OCI-LY1 (cell line): ENCODE results near the gene EEFSEC.

ENCODE experiments used
- H2AFZ ChIP-seq: fragments of 200-600 bp; sonication (generic), shearing (Covaris generic); 2 replicates; pipeline ENCODE4 v1.6.0; 2014; ENCODE audit warnings: antibody characterized with exemption, mild to moderate bottlenecking, low read length
- H3F3A ChIP-seq: fragments of 200-600 bp; sonication (generic), shearing (Covaris generic); 2 replicates; pipeline ENCODE4 v1.6.0; 2014; ENCODE audit warnings: mild to moderate bottlenecking, antibody characterized with exemption, low read length, moderate library complexity; ENCODE audit not compliant: insufficient read depth
- H3K27ac ChIP-seq: fragments of 200-600 bp; sonication (generic); 2 replicates; pipeline ENCODE4 v1.5.1; 2014; ENCODE audit warnings: low read length, mixed run types, mild to moderate bottlenecking, low read depth; ENCODE audit not compliant: poor library complexity, severe bottlenecking
- H3K27me3 ChIP-seq: fragments of 200-600 bp; sonication (generic); 2 replicates; pipeline ENCODE4 v1.6.0; 2014; ENCODE audit warnings: antibody characterized with exemption, mild to moderate bottlenecking, low read length, moderate library complexity; ENCODE audit not compliant: insufficient read depth
- H3K36me3 ChIP-seq: fragments of 200-600 bp; sonication (generic); 2 replicates; pipeline ENCODE4 v1.6.1; 2014; ENCODE audit warnings: mild to moderate bottlenecking, antibody characterized with exemption, low read length, moderate library complexity, mixed read lengths; ENCODE audit not compliant: insufficient read depth
- H3K4me1 ChIP-seq: fragments of 200-600 bp; sonication (generic); 2 replicates; pipeline ENCODE4 v1.5.1; 2014; ENCODE audit warnings: mild to moderate bottlenecking, low read length, moderate library complexity; ENCODE audit not compliant: insufficient read depth, severe bottlenecking
- H3K4me2 ChIP-seq: fragments of 200-600 bp; sonication (generic), shearing (Covaris generic); 2 replicates; pipeline ENCODE4 v1.6.1; 2014; ENCODE audit warnings: low read length
- H3K4me3 ChIP-seq: fragments of 200-600 bp; sonication (generic); 2 replicates; pipeline ENCODE4 v1.5.1; 2014; ENCODE audit warnings: low read length, low read depth, mild to moderate bottlenecking, mixed read lengths; ENCODE audit not compliant: poor library complexity, severe bottlenecking
- H3K79me2 ChIP-seq: fragments of 200-600 bp; shearing (Covaris generic); 2 replicates; pipeline ENCODE4 v1.6.1; 2016; ENCODE audit warnings: mixed run types, low read length, mixed read lengths; ENCODE audit not compliant: insufficient read depth
- H3K9ac ChIP-seq: fragments of 200-600 bp; sonication (generic), shearing (Covaris generic); 2 replicates; pipeline ENCODE4 v1.6.1; 2014; ENCODE audit warnings: mild to moderate bottlenecking, low read length, mixed read lengths
- H3K9me2 ChIP-seq: fragments of 200-600 bp; sonication (generic), shearing (Covaris generic); 2 replicates; pipeline ENCODE4 v1.6.1; 2014; ENCODE audit warnings: low read depth, mild to moderate bottlenecking, low read length, mixed read lengths
- H3K9me3 ChIP-seq: fragments of 200-600 bp; shearing (Covaris generic); 2 replicates; pipeline ENCODE4 v1.6.1; 2014; ENCODE audit warnings: low read length, mixed read lengths
- H4K20me1 ChIP-seq: fragments of 200-600 bp; sonication (generic), shearing (Covaris generic); 2 replicates; pipeline ENCODE4 v1.6.0; 2016; ENCODE audit warnings: mild to moderate bottlenecking, low read length; ENCODE audit not compliant: insufficient read depth
- EZH2 ChIP-seq: fragments of 200-600 bp; sonication (generic), shearing (Covaris generic); IDR thresholded peaks from 2 replicates; pipeline ENCODE4 v1.8.0; 2017; ENCODE audit warnings: borderline replicate concordance, mixed run types, mild to moderate bottlenecking, antibody characterized with exemption, low read length, moderate library complexity, mixed read lengths
- TF ChIP-seq, protein P1 (sequence below): fragments of 200-600 bp; sonication (generic), shearing (Covaris generic); IDR thresholded peaks from 2 replicates; pipeline ENCODE4 v1.5.1; 2017; ENCODE audit warnings: mild to moderate bottlenecking, antibody characterized with exemption, low read length, moderate library complexity, mixed read lengths

EEFSEC gene

DNA sequence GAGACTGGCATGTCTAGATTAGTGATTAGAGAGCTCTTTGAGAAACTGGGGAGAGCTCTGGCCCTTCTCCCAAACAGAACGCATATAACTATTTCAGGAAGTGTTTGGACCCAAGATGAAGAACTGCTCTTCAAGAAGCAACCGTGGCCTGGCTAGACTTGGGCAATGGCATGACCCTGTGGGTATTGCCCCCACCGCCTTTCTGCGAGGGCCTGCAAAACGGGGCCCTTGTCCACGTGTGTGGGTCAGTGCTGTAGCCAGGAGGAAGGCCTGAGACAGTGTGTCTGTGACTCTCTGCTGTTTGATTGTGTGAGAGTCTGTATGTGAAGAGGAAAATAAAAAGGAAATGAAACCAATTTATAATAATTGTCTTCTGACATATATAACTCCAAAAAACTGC, 42.5 kb downstream of the EEFSEC start:
- H3K9me2 ChIP-seq, result no peaks in the 10 kb centered on the region
- H2AFZ ChIP-seq, result no peak overlapping the region
- no peaks in the 10 kb centered on the region for H3K9me3 ChIP-seq
- H3F3A ChIP-seq, result no peaks in the 10 kb centered on the region
- no peaks in the 10 kb centered on the region for H3K27me3 ChIP-seq
- no peak overlapping the region for H3K4me2 ChIP-seq
- H3K9ac ChIP-seq, result no peak overlapping the region
- H4K20me1 ChIP-seq, result no peaks in the 10 kb centered on the region
- H3K4me1 ChIP-seq, result no peaks in the 10 kb centered on the region
- no peak overlapping the region for H3K4me3 ChIP-seq
- no peak for TF ChIP-seq EZH2
- TF ChIP-seq, protein P1, sequence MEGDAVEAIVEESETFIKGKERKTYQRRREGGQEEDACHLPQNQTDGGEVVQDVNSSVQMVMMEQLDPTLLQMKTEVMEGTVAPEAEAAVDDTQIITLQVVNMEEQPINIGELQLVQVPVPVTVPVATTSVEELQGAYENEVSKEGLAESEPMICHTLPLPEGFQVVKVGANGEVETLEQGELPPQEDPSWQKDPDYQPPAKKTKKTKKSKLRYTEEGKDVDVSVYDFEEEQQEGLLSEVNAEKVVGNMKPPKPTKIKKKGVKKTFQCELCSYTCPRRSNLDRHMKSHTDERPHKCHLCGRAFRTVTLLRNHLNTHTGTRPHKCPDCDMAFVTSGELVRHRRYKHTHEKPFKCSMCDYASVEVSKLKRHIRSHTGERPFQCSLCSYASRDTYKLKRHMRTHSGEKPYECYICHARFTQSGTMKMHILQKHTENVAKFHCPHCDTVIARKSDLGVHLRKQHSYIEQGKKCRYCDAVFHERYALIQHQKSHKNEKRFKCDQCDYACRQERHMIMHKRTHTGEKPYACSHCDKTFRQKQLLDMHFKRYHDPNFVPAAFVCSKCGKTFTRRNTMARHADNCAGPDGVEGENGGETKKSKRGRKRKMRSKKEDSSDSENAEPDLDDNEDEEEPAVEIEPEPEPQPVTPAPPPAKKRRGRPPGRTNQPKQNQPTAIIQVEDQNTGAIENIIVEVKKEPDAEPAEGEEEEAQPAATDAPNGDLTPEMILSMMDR, result no peak
- no peaks in the 10 kb centered on the region for H3K79me2 ChIP-seq
- H3K27ac ChIP-seq, result no peak overlapping the region
- no peaks in the 10 kb centered on the region for H3K36me3 ChIP-seq

DNA sequence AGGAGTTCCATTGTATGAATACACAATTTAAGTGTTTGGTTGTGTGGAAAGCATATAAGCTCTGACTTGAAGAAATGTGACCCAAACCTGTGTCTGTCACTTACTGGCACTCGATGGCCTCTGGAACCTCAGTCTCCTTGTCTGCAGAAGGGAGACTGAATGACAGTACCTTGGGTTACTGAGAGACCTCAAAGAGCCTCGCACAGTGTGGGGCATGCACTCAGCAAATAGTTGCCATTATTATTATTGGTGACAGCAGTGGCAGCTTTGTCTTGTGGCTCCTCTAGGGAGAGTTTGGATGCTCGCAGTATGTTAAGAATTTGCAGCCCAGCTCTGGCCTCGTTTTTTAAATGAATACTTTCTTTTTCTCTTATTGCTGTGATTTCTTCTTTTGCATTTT, 43.4 kb downstream of the EEFSEC start:
- no peak overlapping the region for H3K4me3 ChIP-seq
- no peaks in the 10 kb centered on the region for H3K27me3 ChIP-seq
- no peak overlapping the region for H2AFZ ChIP-seq
- no peaks in the 10 kb centered on the region for H3K4me1 ChIP-seq
- no peak for TF ChIP-seq EZH2
- TF ChIP-seq, protein P1, result no peak
- no peak overlapping the region for H3K27ac ChIP-seq
- no peaks in the 10 kb centered on the region for H4K20me1 ChIP-seq
- H3K79me2 ChIP-seq, result no peaks in the 10 kb centered on the region
- no peak overlapping the region for H3K9ac ChIP-seq
- H3K4me2 ChIP-seq, result no peak overlapping the region
- no peaks in the 10 kb centered on the region for H3F3A ChIP-seq
- no peaks in the 10 kb centered on the region for H3K9me2 ChIP-seq
- no peaks in the 10 kb centered on the region for H3K36me3 ChIP-seq
- H3K9me3 ChIP-seq, result peaks cover under 1% of the 10 kb centered on the region; the same call in 1 of the 2 replicates

DNA sequence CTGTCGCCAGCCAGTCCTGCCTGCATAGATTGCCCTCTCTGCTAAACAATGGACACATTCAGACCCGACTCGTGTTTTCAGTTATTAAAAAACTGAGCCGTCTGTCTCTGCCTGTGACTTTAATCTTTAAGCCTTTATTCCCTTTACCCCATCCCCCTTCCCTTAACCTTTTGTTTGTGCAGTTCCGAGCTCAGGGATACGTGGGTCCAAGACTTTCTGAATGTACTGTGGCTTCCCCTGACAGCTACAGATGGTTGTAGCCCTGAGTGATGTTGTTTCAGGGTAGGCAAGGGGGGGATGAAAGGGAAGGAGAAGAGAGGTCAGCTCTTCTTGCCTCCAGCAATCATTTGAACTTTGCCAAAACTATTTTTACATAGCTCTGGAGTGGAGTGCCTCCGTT, 44.6 kb downstream of the EEFSEC start:
- H3K4me1 ChIP-seq, result no peaks in the 10 kb centered on the region
- H2AFZ ChIP-seq, result no peak overlapping the region
- no peaks in the 10 kb centered on the region for H3F3A ChIP-seq
- H3K9ac ChIP-seq, result no peak overlapping the region
- H3K36me3 ChIP-seq, result peaks cover 9% of the 10 kb centered on the region; the same call in 1 of the 2 replicates
- H3K4me2 ChIP-seq, result no peak overlapping the region
- no peak for TF ChIP-seq EZH2
- TF ChIP-seq, protein P1, result no peak
- H3K9me2 ChIP-seq, result no peaks in the 10 kb centered on the region
- H3K9me3 ChIP-seq, result peaks cover 4% of the 10 kb centered on the region; the same call in 1 of the 2 replicates
- no peak overlapping the region for H3K27ac ChIP-seq
- no peak overlapping the region for H3K4me3 ChIP-seq
- H3K79me2 ChIP-seq, result no peaks in the 10 kb centered on the region
- H3K27me3 ChIP-seq, result no peaks in the 10 kb centered on the region
- no peaks in the 10 kb centered on the region for H4K20me1 ChIP-seq
